BLaER1 (cell line): ENCODE results near the gene PHTF2.
"Not testable (repeated sequence)": the region's sequence is repeated elsewhere in the genome, so short reads cannot be mapped to it uniquely, and the experiment has no call there.

Experiments
- H3K27ac ChIP-seq: shearing (Covaris generic); formaldehyde crosslinking; 2 replicates; pipeline ENCODE4 v1.8.1; 2022
- H3K27me3 ChIP-seq: shearing (Covaris generic); formaldehyde crosslinking; 2 replicates; pipeline ENCODE4 v1.8.1; 2022
- H3K36me3 ChIP-seq: shearing (Covaris generic); formaldehyde crosslinking; 2 replicates; pipeline ENCODE4 v1.8.1; 2022
- H3K4me1 ChIP-seq: shearing (Covaris generic); formaldehyde crosslinking; 2 replicates; pipeline ENCODE4 v1.8.1; 2022
- H3K4me2 ChIP-seq: shearing (Covaris generic); formaldehyde crosslinking; 2 replicates; pipeline ENCODE4 v1.8.1; 2022
- H3K4me3 ChIP-seq: shearing (Covaris generic); formaldehyde crosslinking; 2 replicates; pipeline ENCODE4 v1.8.1; 2022
- H3K9ac ChIP-seq: shearing (Covaris generic); formaldehyde crosslinking; 2 replicates; pipeline ENCODE4 v1.8.1; 2022
- H3K9me3 ChIP-seq: shearing (Covaris generic); formaldehyde crosslinking; 2 replicates; pipeline ENCODE4 v1.8.1; 2022
- H4K20me1 ChIP-seq: shearing (Covaris generic); formaldehyde crosslinking; 2 replicates; pipeline ENCODE4 v1.8.1; 2022
- Cebpa-rat ChIP-seq: shearing (Covaris generic); IDR thresholded peaks from 2 replicates; pipeline ENCODE4 v1.8.1; 2022

Gene PHTF2

GRCh38 chr7:77866370-77866769 is 67.8 kb downstream of the PHTF2 start:
- Histone ChIP-seq H3K9me3 (peaks cover 22% of the 10 kb centered on the region), H3K4me2 (no peak overlapping the region), H3K27me3 (no peaks in the 10 kb centered on the region), H3K4me3 (no peak overlapping the region), H3K36me3 (peaks cover 13% of the 10 kb centered on the region), H3K27ac (no peak overlapping the region), H3K9ac (no peak overlapping the region), H3K4me1 (no peaks in the 10 kb centered on the region), H4K20me1 (no peaks in the 10 kb centered on the region)
- TF ChIP-seq Cebpa-rat, result no peak

GRCh38 chr7:77866786-77867536 is 68.4 kb downstream of the PHTF2 start:
- H3K36me3 ChIP-seq, result peaks cover 18% of the 10 kb centered on the region
- peaks cover 28% of the 10 kb centered on the region for H3K9me3 ChIP-seq
- no peaks in the 10 kb centered on the region for H4K20me1 ChIP-seq
- H3K27me3 ChIP-seq, result no peaks in the 10 kb centered on the region
- H3K4me3 ChIP-seq, result no peak overlapping the region
- H3K4me2 ChIP-seq, result no peak overlapping the region
- no peak for TF ChIP-seq Cebpa-rat
- no peak overlapping the region for H3K9ac ChIP-seq
- no peaks in the 10 kb centered on the region for H3K4me1 ChIP-seq
- H3K27ac ChIP-seq, result no peak overlapping the region

- Histone ChIP-seq H3K4me1 (no peaks in the 10 kb centered on the region), H3K27me3 (no peaks in the 10 kb centered on the region), H3K36me3 (peaks cover 23% of the 10 kb centered on the region), H3K27ac (no peak overlapping the region), H3K9me3 (peaks cover 33% of the 10 kb centered on the region), H3K9ac (no peak overlapping the region), H3K4me3 (no peak overlapping the region), H3K4me2 (no peak overlapping the region), H4K20me1 (no peaks in the 10 kb centered on the region)
- no peak for TF ChIP-seq Cebpa-rat
These were observed 68.9 kb downstream of the PHTF2 start for GRCh38 chr7:77867537-77867865.

GRCh38 chr7:77872256-77872655 is 73.7 kb downstream of the PHTF2 start:
- H3K9ac ChIP-seq, H3K4me3 ChIP-seq, H3K27ac ChIP-seq, H3K4me1 ChIP-seq, H3K27me3 ChIP-seq, H3K4me2 ChIP-seq, H4K20me1 ChIP-seq: not testable (repeated sequence)
- peaks cover 33% of the 10 kb centered on the region for H3K9me3 ChIP-seq
- H3K36me3 ChIP-seq, result peaks cover 23% of the 10 kb centered on the region

- not testable (repeated sequence) for H3K27ac ChIP-seq, H4K20me1 ChIP-seq, H3K4me2 ChIP-seq, H3K27me3 ChIP-seq, H3K9ac ChIP-seq, H3K4me3 ChIP-seq, H3K4me1 ChIP-seq
- H3K9me3 ChIP-seq, result peaks cover 33% of the 10 kb centered on the region
- H3K36me3 ChIP-seq, result peaks cover 23% of the 10 kb centered on the region
These were observed 75.1 kb downstream of the PHTF2 start for GRCh38 chr7:77873416-77874327.

- TF ChIP-seq Cebpa-rat, result no peak
- H3K27me3 ChIP-seq, result no peaks in the 10 kb centered on the region
- H3K4me2 ChIP-seq, result no peak overlapping the region
- H3K27ac ChIP-seq, result no peak overlapping the region
- no peaks in the 10 kb centered on the region for H3K4me1 ChIP-seq
- no peaks in the 10 kb centered on the region for H3K9me3 ChIP-seq
- H3K4me3 ChIP-seq, result no peak overlapping the region
- no peak overlapping the region for H3K9ac ChIP-seq
- no peaks in the 10 kb centered on the region for H3K36me3 ChIP-seq
- no peaks in the 10 kb centered on the region for H4K20me1 ChIP-seq
These were observed 79.2 kb downstream of the PHTF2 start for GRCh38 chr7:77877791-77878190.

- Histone ChIP-seq H3K4me2 (no peak overlapping the region), H3K9ac (no peak overlapping the region), H3K36me3 (no peaks in the 10 kb centered on the region), H4K20me1 (no peaks in the 10 kb centered on the region), H3K4me1 (no peaks in the 10 kb centered on the region), H3K9me3 (no peaks in the 10 kb centered on the region), H3K27ac (no peak overlapping the region), H3K27me3 (no peaks in the 10 kb centered on the region), H3K4me3 (no peak overlapping the region)
- TF ChIP-seq Cebpa-rat, result no peak
These were observed 79.9 kb downstream of the PHTF2 start for GRCh38 chr7:77878500-77878899.

GRCh38 chr7:77879272-77879671 is 80.7 kb downstream of the PHTF2 start:
- Histone ChIP-seq H3K27me3 (no peaks in the 10 kb centered on the region), H3K4me3 (no peak overlapping the region)
- TF ChIP-seq Cebpa-rat, result no peak

GRCh38 chr7:77881871-77882270 is 83.3 kb downstream of the PHTF2 start:
- Histone ChIP-seq H3K9me3 (no peaks in the 10 kb centered on the region), H3K4me2 (no peak overlapping the region), H3K36me3 (no peaks in the 10 kb centered on the region), H4K20me1 (no peaks in the 10 kb centered on the region), H3K4me1 (no peaks in the 10 kb centered on the region), H3K27ac (no peak overlapping the region), H3K4me3 (no peak overlapping the region), H3K9ac (no peak overlapping the region), H3K27me3 (no peaks in the 10 kb centered on the region)
- no peak for TF ChIP-seq Cebpa-rat

More at GRCh38 chr7:77879272-77879671, 80.7 kb downstream of the PHTF2 start:
- Histone ChIP-seq H3K4me1 (no peaks in the 10 kb centered on the region), H3K9ac (no peak overlapping the region), H3K4me2 (no peak overlapping the region), H4K20me1 (no peaks in the 10 kb centered on the region), H3K9me3 (no peaks in the 10 kb centered on the region), H3K27ac (no peak overlapping the region), H3K36me3 (no peaks in the 10 kb centered on the region)

- no peak overlapping the region for H3K9ac ChIP-seq
- TF ChIP-seq Cebpa-rat, result no peak
- H3K27ac ChIP-seq, result no peak overlapping the region
- no peaks in the 10 kb centered on the region for H3K4me1 ChIP-seq
- H3K9me3 ChIP-seq, result no peaks in the 10 kb centered on the region
- H3K27me3 ChIP-seq, result no peaks in the 10 kb centered on the region
- no peak overlapping the region for H3K4me2 ChIP-seq
- H3K36me3 ChIP-seq, result no peaks in the 10 kb centered on the region
- no peak overlapping the region for H3K4me3 ChIP-seq
- H4K20me1 ChIP-seq, result no peaks in the 10 kb centered on the region
These were observed 86.6 kb downstream of the PHTF2 start for GRCh38 chr7:77885155-77885554.
